ENCODE measurements around the gene ABHD12. TPM values are rescaled to one million over a fixed set of nuclear protein-coding genes. Genes with fewer than 3 reads are reported as not detected.

The ABHD12 gene
- total RNA-seq, 2 donors from 2014 or later, result 20.7 to 40.6 TPM

GRCh38 chr20:25374842-25375241 is 15.8 kb downstream of the ABHD12 start:
- H3K27ac ChIP-seq, result no peak overlapping the region
- H3K4me3 ChIP-seq, result no peak overlapping the region
- no peak for DNase-seq (ENCODE audit: low spot score)
- no peaks in the 10 kb centered on the region for H3K27me3 ChIP-seq
- H3K9me3 ChIP-seq, result no peaks in the 10 kb centered on the region
- peaks cover 0 to 11% of the 10 kb centered on the region in 2 donors for H3K4me1 ChIP-seq
- no peak for TF ChIP-seq CTCF (IDR thresholded peaks at IDR 0.05)
- H3K36me3 ChIP-seq, result no peaks in the 10 kb centered on the region

GRCh38 chr20:25372584-25373336 is 17.9 kb downstream of the ABHD12 start:
- no peak for DNase-seq (ENCODE audit: low spot score)
- no peak for TF ChIP-seq CTCF (IDR thresholded peaks at IDR 0.05)
- no peaks in the 10 kb centered on the region for H3K9me3 ChIP-seq

GRCh38 chr20:25369971-25370370 is 20.7 kb downstream of the ABHD12 start:
- Histone ChIP-seq H3K9me3 (no peaks in the 10 kb centered on the region), H3K4me1 (no peaks in the 10 kb centered on the region), H3K27ac (no peak overlapping the region), H3K4me3 (no peak overlapping the region), H3K36me3 (no peaks in the 10 kb centered on the region), H3K27me3 (no peaks in the 10 kb centered on the region)
- TF ChIP-seq CTCF (IDR thresholded peaks at IDR 0.05), result no peak
- DNase-seq (ENCODE audit: low spot score), result no peak

More at GRCh38 chr20:25372584-25373336, 17.9 kb downstream of the ABHD12 start:
- H3K36me3 ChIP-seq, result no peaks in the 10 kb centered on the region
- no peak overlapping the region for H3K4me3 ChIP-seq
- H3K27me3 ChIP-seq, result no peaks in the 10 kb centered on the region
- H3K27ac ChIP-seq, result no peak overlapping the region
- H3K4me1 ChIP-seq, result no peaks in the 10 kb centered on the region

- no peak for TF ChIP-seq CTCF (IDR thresholded peaks at IDR 0.05)
- no peaks in the 10 kb centered on the region for H3K27me3 ChIP-seq
Measured at GRCh38 chr20:25369529-25369928, 21.1 kb downstream of the ABHD12 start.

GRCh38 chr20:25368976-25369375 is 21.7 kb downstream of the ABHD12 start:
- no peak for TF ChIP-seq CTCF (IDR thresholded peaks at IDR 0.05)
- no peaks in the 10 kb centered on the region for H3K36me3 ChIP-seq
- H3K27ac ChIP-seq, result no peak overlapping the region
- DNase-seq (ENCODE audit: low spot score), result peak; percentile 18
- H3K4me1 ChIP-seq, result no peaks in the 10 kb centered on the region
- H3K27me3 ChIP-seq, result no peaks in the 10 kb centered on the region
- no peak overlapping the region for H3K4me3 ChIP-seq
- no peaks in the 10 kb centered on the region for H3K9me3 ChIP-seq

More at GRCh38 chr20:25369529-25369928, 21.1 kb downstream of the ABHD12 start:
- DNase-seq (ENCODE audit: low spot score), result no peak
- H3K36me3 ChIP-seq, result no peaks in the 10 kb centered on the region
- H3K27ac ChIP-seq, result no peak overlapping the region
- H3K4me3 ChIP-seq, result no peak overlapping the region
- no peaks in the 10 kb centered on the region for H3K9me3 ChIP-seq
- H3K4me1 ChIP-seq, result no peaks in the 10 kb centered on the region

GRCh38 chr20:25368526-25368925 is 22.1 kb downstream of the ABHD12 start:
- Histone ChIP-seq H3K36me3 (no peaks in the 10 kb centered on the region), H3K9me3 (no peaks in the 10 kb centered on the region), H3K27me3 (no peaks in the 10 kb centered on the region), H3K27ac (no peak overlapping the region), H3K4me3 (no peak overlapping the region), H3K4me1 (no peaks in the 10 kb centered on the region)
- no peak for TF ChIP-seq CTCF (IDR thresholded peaks at IDR 0.05)
- DNase-seq (ENCODE audit: low spot score), result no peak
